K562 (cell line): Measurements from ENCODE around the gene METTL23. TPM values are rescaled to one million over a fixed set of nuclear protein-coding genes. Genes with fewer than 3 reads are reported as not detected.
"Not testable (repeated sequence)": the region's sequence is repeated elsewhere in the genome, so short reads cannot be mapped to it uniquely, and the experiment has no call there.

Experiments used
- ATAC-seq: fragments of 200-7000 bp; cut with Tn5 transposase; 3 replicates; pipeline ENCODE4 v1.9.1; 2020; ENCODE audit warnings: moderate library complexity
- BruUV-seq: library from RNA; stranded (reverse); fragments of 400-500 nt; replicated peaks from 2 replicates; lab custom pipeline; 2021; lab: Mats Ljungman, UMichigan
- CTCF ChIA-PET: fragments of 300-600 bp; formaldehyde crosslinking; extraction: SDS; loops from one replicate; lab custom pipeline; 2021; ENCODE audit warnings: low intra/inter-chr PET ratio; lab: Yijun Ruan, JAX
- POLR2A ChIA-PET: fragments of 300-600, 350-650 bp; sonication (Branson Sonifier 250); formaldehyde crosslinking; extraction: SDS; loops from one replicate; lab custom pipeline; 2021; ENCODE audit warnings: antibody characterized with exemption, inconsistent platforms; lab: Yijun Ruan, JAX
- DNase-seq, 4 experiments: peaks; one replicate each; pipeline versions ENCODE4 v3.0.0 to v3.0.0-alpha.2; 2011 to 2018; ENCODE audit warnings: low spot score in 3 of 4, mixed read lengths in 3 of 4; ENCODE audit errors: extremely low read depth in 1 of 4
- FAIRE-seq: peaks from 2 replicates; lab custom pipeline; 2011; peaks lifted over from hg19 to GRCh38; lab: Jason Lieb, UNC
- H2AFZ ChIP-seq: 2 replicates; pipeline ENCODE4 v1.6.0; 2011; ENCODE audit warnings: low read depth, low read length, control low read depth, inconsistent platforms
- H3K27ac ChIP-seq: fragments of 200-600 bp; 3 replicates; pipeline ENCODE4 v1.8.0; 2011; ENCODE audit warnings: low read depth, mild to moderate bottlenecking, control low read depth, inconsistent platforms, low read length, moderate library complexity, mixed read lengths; ENCODE audit errors: extremely low read depth
- H3K27me3 ChIP-seq, 2 experiments: fragments of 300-600 bp in 1 of 2; 2 replicates in 1 of 2; 3 replicates in 1 of 2; pipeline versions ENCODE4 v1.6.0 to v1.8.0; 2011; ENCODE audit warnings: inconsistent platforms in 2 of 2, low read length in 2 of 2, mild to moderate bottlenecking in 1 of 2, mixed read lengths in 1 of 2, moderate library complexity in 1 of 2; ENCODE audit not compliant: control insufficient read depth in 2 of 2, insufficient read depth in 2 of 2
- H3K36me3 ChIP-seq: fragments of 300-600 bp; 3 replicates; pipeline ENCODE4 v1.8.0; 2011; ENCODE audit warnings: mild to moderate bottlenecking, low read length, inconsistent platforms; ENCODE audit not compliant: control insufficient read depth, insufficient read depth
- H3K4me1 ChIP-seq, 2 experiments: fragments of 200-600 bp in 1 of 2; replicated peaks in 1 of 2; 2 replicates in 1 of 2; 3 replicates in 1 of 2; pipeline versions ENCODE4 v1.5.1 to v1.8.0; 2011; ENCODE audit warnings: inconsistent platforms in 2 of 2, low read length in 2 of 2, mild to moderate bottlenecking in 1 of 2, mixed read lengths in 1 of 2, moderate library complexity in 1 of 2; ENCODE audit not compliant: control insufficient read depth in 2 of 2, insufficient read depth in 2 of 2
- H3K4me2 ChIP-seq: 2 replicates; pipeline ENCODE4 v1.6.1; 2011; ENCODE audit warnings: low read length, control low read depth, inconsistent platforms, mixed read lengths; ENCODE audit not compliant: insufficient read depth
- H3K4me3 ChIP-seq: fragments of 200-600 bp; sonication (generic), shearing (Covaris generic); 2 replicates; pipeline ENCODE4 v1.5.1; 2016; ENCODE audit warnings: control low read depth, inconsistent platforms
- H3K79me2 ChIP-seq: fragments of 200-600 bp; 3 replicates; pipeline ENCODE4 v1.8.0; 2011; ENCODE audit warnings: low read length, inconsistent platforms; ENCODE audit not compliant: control insufficient read depth, insufficient read depth
- H3K9ac ChIP-seq, 2 experiments: 2 replicates each; pipeline versions ENCODE4 v1.6.0 to v1.6.1; 2011; ENCODE audit warnings: low read depth in 2 of 2, low read length in 2 of 2, control low read depth in 1 of 2, inconsistent platforms in 1 of 2, mild to moderate bottlenecking in 1 of 2, mixed read lengths in 1 of 2; ENCODE audit not compliant: insufficient read depth in 1 of 2
- H3K9me1 ChIP-seq: one replicate; pipeline ENCODE4 v1.6.0; 2011; ENCODE audit warnings: inconsistent platforms, mild to moderate bottlenecking, low read length, moderate library complexity; ENCODE audit not compliant: control insufficient read depth, insufficient read depth
- H3K9me3 ChIP-seq: replicated peaks from 2 replicates; pipeline ENCODE4 v1.5.1; 2011; ENCODE audit warnings: low read depth, low read length, inconsistent platforms; ENCODE audit not compliant: control insufficient read depth, insufficient read depth
- H4K20me1 ChIP-seq: replicated peaks from 2 replicates; pipeline ENCODE4 v1.6.1; 2011; ENCODE audit warnings: low read length, inconsistent platforms, mixed read lengths; ENCODE audit not compliant: control insufficient read depth, insufficient read depth
- BACH1 ChIP-seq: fragments of 200-800 bp; sonication (Bioruptor generic); IDR thresholded peaks from 2 replicates; pipeline ENCODE4 v1.6.1; 2016; ENCODE audit warnings: missing genetic modification characterization, missing compliant biosample characterization
- C11orf30 ChIP-seq: fragments of 450-650 bp; IDR thresholded peaks from 2 replicates; pipeline ENCODE4 v1.6.1; 2016; ENCODE audit warnings: low read depth, mild to moderate bottlenecking
- ETV5 ChIP-seq: sonication (generic); formaldehyde crosslinking; IDR thresholded peaks from 2 replicates; pipeline ENCODE4 v1.4.0; 2020; ENCODE audit warnings: low read depth, mild to moderate bottlenecking, missing genetic modification reagents
- HSF4 ChIP-seq: fragments of 250-450 bp; sonication (Bioruptor Pico); IDR thresholded peaks from 2 replicates; pipeline ENCODE4 v2.1.2; 2022; ENCODE audit warnings: mild to moderate bottlenecking, moderate library complexity, borderline replicate concordance
- ZNF316 ChIP-seq: fragments of 450-650 bp; IDR thresholded peaks from 2 replicates; pipeline ENCODE4 v1.6.1; 2016
- WGBS: fragments of 100-300 bp; shearing (Covaris generic); methylation state at CpG from one replicate; pipeline ENCODE4 v1.1.6; 2016; ENCODE audit warnings: low coverage, mixed read lengths; ENCODE audit not compliant: insufficient coverage; ENCODE audit errors: missing lambda C conversion rate; 5-methylcytosine and 5-hydroxymethylcytosine counted together
- in situ Hi-C: fragments of 300-500 bp; cut with MboI; formaldehyde crosslinking; loops from 4 replicates; pipeline ENCODE4 v1.15.0; 2018; ENCODE audit warnings: inconsistent platforms, mixed read lengths
- intact Hi-C: fragments of 100-400 bp; cut with micrococcal nuclease; formaldehyde crosslinking; loops from 2 replicates; pipeline ENCODE4 v1.14.2; 2022
- polyA plus RNA-seq, 8 experiments: library from polyadenylated mRNA; depleted of rRNA in 4 of 8; stranded (reverse) in 5 of 8; unstranded in 3 of 8; fragments of >200 nt; fragmentation: Nextera tagmentation in 2 of 8; fragmentation: Illumina TruSeq in 1 of 8; extraction: Ambion mirVana in 2 of 8; extraction: Trizol in 1 of 8; gene quantifications; 2 replicates each; pipeline versions ENCODE4 v1.2.1 to v1.2.3, GENCODE V29; 2011 to 2014; ENCODE audit warnings: inconsistent platforms in 1 of 8, missing spikeins in 1 of 8
- total RNA-seq, 7 experiments: library from RNA; depleted of rRNA in 6 of 7; stranded (reverse); fragments of >200 nt in 6 of 7; fragmentation: Illumina TruSeq in 2 of 7; extraction: Trizol in 2 of 7; gene quantifications; 2 replicates each; pipeline versions ENCODE4 v1.2.1 to v1.2.3, GENCODE V29; 2011 to 2021; ENCODE audit warnings: low replicate concordance in 1 of 7
- TF ChIP-seq, protein P1 (sequence below), 3 experiments: IDR thresholded peaks in 2 of 3; conservative IDR thresholded peaks in 1 of 3; 2 replicates each; pipeline ENCODE4 v1.5.1; 2011 to 2012; ENCODE audit warnings: low read length in 3 of 3, mild to moderate bottlenecking in 3 of 3, control low read depth in 2 of 3, improper control_type of control experiment in 1 of 3, inconsistent platforms in 1 of 3, low read depth in 1 of 3, mixed read lengths in 1 of 3, moderate library complexity in 1 of 3; ENCODE audit not compliant: insufficient read depth in 2 of 3
- TF ChIP-seq, protein P2 (sequence below), 2 experiments: IDR thresholded peaks; 2 replicates each; pipeline ENCODE4 v1.6.1; 2011; ENCODE audit warnings: borderline replicate concordance in 1 of 2, control low read depth in 1 of 2, low read depth in 1 of 2, low read length in 1 of 2, mild to moderate bottlenecking in 1 of 2, mixed read lengths in 1 of 2, moderate library complexity in 1 of 2; ENCODE audit not compliant: insufficient read depth in 1 of 2, insufficient read length in 1 of 2, poor library complexity in 1 of 2, severe bottlenecking in 1 of 2; ENCODE audit errors: extremely low read depth in 1 of 2

Gene METTL23
- total and polyA plus RNA-seq, 9 of the 15 experiments (the other 6 are each of a cell fraction or from before 2014, with no cell fraction given): 29.4 to 67.3 (median 41.6) TPM

DNA sequence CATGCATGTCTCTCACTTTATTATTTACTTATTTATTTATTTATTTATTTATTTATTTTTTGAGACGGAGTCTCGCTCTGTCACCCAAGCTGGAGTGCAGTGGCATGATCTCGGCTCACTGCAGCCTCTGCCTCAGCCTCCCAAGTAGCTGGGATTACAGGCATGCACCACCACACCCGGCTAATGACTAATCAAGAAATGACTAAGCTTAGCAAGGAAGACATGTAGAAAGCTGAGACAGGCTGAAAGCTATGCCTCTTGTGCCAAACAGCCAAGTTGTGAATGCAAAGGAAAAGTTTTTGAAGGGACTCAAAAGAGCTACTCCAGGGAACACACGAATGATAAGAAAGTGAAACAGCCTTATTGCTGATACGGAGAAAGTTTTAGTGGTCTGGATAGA is 19.1 kb downstream of the METTL23 start:
- H3K9me3 ChIP-seq, ATAC-seq, H3K9me1 ChIP-seq, CTCF ChIA-PET, BruUV-seq, FAIRE-seq, H4K20me1 ChIP-seq, H3K4me2 ChIP-seq, H3K9ac ChIP-seq, H3K4me3 ChIP-seq, DNase-seq, H3K4me1 ChIP-seq, H3K79me2 ChIP-seq, H3K27me3 ChIP-seq, H3K27ac ChIP-seq, in situ Hi-C loops, intact Hi-C loops, H2AFZ ChIP-seq: not testable (repeated sequence)
- 87% methylated on average over 6 of the region's 6 CpGs for WGBS
- peaks cover 55% of the 10 kb centered on the region for H3K36me3 ChIP-seq
- POLR2A ChIA-PET: interaction anchor here (0.7 to 1.5 kb wide), 4 partner anchors 9 to 41 kb away, joined by 4 to 15 read pairs (median 6); partner anchors contain the start of genes MFSD11 and SRSF2
- TF ChIP-seq ZNF316 (peak; percentile 21; the same call in 1 of the 2 replicates), C11orf30 (peak; percentile 26; the same call in 1 of the 2 replicates)

DNA sequence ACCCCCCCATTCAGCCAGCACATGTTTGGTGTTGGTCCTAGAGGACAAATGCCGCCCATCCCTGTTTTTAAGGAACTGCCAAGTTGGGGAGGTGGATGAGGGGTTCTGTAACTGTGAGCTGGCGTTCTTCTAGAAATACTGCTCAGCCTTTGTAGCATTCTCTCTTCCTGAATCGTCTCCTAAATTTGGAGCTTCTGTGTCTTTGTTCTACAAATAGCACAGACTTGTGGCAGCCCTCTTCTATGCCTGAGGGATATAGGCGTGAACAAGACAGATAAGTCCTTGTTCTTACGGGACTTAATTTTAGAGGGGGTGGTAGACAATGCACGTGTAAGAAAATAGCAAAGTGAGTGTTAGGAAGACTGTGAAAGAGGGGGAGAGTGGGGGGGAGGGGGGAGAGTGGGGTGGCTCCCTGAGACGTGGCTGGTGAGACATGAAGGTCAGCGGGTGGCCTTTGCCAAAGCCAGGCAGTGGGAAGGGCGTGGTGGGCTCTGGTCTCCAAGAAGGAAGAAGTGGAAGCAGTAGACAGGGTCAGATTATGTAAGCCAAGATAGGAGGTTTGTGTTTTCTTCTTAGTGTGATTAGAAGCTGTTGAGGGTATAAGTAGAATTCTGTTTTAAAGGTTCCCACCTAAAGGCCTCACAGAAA is 21.2 kb downstream of the METTL23 start:
- in situ Hi-C loops (no loop called here), intact Hi-C loops (no loop called here)
- no peaks in the 10 kb centered on the region for H3K79me2 ChIP-seq
- ChIA-PET CTCF (no interaction called here), POLR2A (interaction anchor here (1.0 to 2.7 kb wide), 3 partner anchors 7 to 16 kb away, joined by 3 to 31 read pairs (median 5); partner anchors contain the start of genes MFSD11 and SRSF2)
- H3K9ac ChIP-seq: peak overlapping the region in 1 of 2 experiments; percentile 55; a peak in 1 of 4 replicates
- 65% methylated on average over 6 of the region's 9 CpGs for WGBS
- H3K9me3 ChIP-seq: no peaks in the 10 kb centered on the region
- peak in 2 of 4 experiments; percentile 5 to 17 for DNase-seq
- no peaks in the 10 kb centered on the region; a peak in 2 of 5 replicates for H3K4me1 ChIP-seq
- peak overlapping the region; percentile 18; the same call in 1 of the 2 replicates for H3K4me2 ChIP-seq
- H3K36me3 ChIP-seq: peaks cover 43% of the 10 kb centered on the region
- H4K20me1 ChIP-seq: no peaks in the 10 kb centered on the region
- BruUV-seq: no TSS peak
- H2AFZ ChIP-seq: no peak overlapping the region
- no peak for FAIRE-seq
- no peaks in the 10 kb centered on the region for H3K27me3 ChIP-seq
- H3K27ac ChIP-seq: no peak overlapping the region
- H3K9me1 ChIP-seq: no peaks in the 10 kb centered on the region
- no peak for TF ChIP-seq ETV5 (CRISPR knock-in tag)
- no peak for TF ChIP-seq HSF4 (CRISPR knock-in tag)
- no peak for TF ChIP-seq BACH1 (tag)
- TF ChIP-seq, protein P1, sequence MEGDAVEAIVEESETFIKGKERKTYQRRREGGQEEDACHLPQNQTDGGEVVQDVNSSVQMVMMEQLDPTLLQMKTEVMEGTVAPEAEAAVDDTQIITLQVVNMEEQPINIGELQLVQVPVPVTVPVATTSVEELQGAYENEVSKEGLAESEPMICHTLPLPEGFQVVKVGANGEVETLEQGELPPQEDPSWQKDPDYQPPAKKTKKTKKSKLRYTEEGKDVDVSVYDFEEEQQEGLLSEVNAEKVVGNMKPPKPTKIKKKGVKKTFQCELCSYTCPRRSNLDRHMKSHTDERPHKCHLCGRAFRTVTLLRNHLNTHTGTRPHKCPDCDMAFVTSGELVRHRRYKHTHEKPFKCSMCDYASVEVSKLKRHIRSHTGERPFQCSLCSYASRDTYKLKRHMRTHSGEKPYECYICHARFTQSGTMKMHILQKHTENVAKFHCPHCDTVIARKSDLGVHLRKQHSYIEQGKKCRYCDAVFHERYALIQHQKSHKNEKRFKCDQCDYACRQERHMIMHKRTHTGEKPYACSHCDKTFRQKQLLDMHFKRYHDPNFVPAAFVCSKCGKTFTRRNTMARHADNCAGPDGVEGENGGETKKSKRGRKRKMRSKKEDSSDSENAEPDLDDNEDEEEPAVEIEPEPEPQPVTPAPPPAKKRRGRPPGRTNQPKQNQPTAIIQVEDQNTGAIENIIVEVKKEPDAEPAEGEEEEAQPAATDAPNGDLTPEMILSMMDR (IDR thresholded peaks at IDR 0.05 in 2 of 3, conservative IDR thresholded peaks at IDR 0.05 in 1 of 3; ENCODE audit: insufficient read depth in 2 of 3, low read depth in 1 of 3, low read length in 3 of 3): no peak
- TF ChIP-seq, protein P2, sequence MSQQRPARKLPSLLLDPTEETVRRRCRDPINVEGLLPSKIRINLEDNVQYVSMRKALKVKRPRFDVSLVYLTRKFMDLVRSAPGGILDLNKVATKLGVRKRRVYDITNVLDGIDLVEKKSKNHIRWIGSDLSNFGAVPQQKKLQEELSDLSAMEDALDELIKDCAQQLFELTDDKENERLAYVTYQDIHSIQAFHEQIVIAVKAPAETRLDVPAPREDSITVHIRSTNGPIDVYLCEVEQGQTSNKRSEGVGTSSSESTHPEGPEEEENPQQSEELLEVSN (IDR thresholded peaks at IDR 0.05; ENCODE audit: borderline replicate concordance in 1 of 2, extremely low read depth in 1 of 2, insufficient read depth in 1 of 2, insufficient read length in 1 of 2, low read depth in 1 of 2, low read length in 1 of 2, poor library complexity in 1 of 2, severe bottlenecking in 1 of 2): peak in 1 of 2 experiments; percentile 8
- TF ChIP-seq, all 486 proteins: peak for 1
- ATAC-seq: no peak
- no peak overlapping the region for H3K4me3 ChIP-seq
